Suppressor macrophage (primary cell): ENCODE results near the gene FIBP.
A peak's percentile ranks its signal among the peaks of the same experiment; 100 is the strongest.

Experiments
- DNase-seq, 4 experiments: peaks; one replicate each; pipeline ENCODE4 v3.0.0-alpha.2; 2020 to 2022

FIBP gene

GRCh38 chr11:65912845-65913244 lies 24.6 kb upstream of the FIBP start:
- peak in 1 of 4 experiments; percentile 25 for DNase-seq

GRCh38 chr11:65911682-65912568 lies 23.7 kb upstream of the FIBP start:
- peak; percentile 43 to 57 (median 52) for DNase-seq

- peak in 1 of 4 experiments; percentile 0 for DNase-seq
These were observed 19.6 kb upstream of the FIBP start for GRCh38 chr11:65907878-65908277.

- peak in 1 of 4 experiments; percentile 1 for DNase-seq
These were observed 18.3 kb upstream of the FIBP start for GRCh38 chr11:65906602-65907001.

GRCh38 chr11:65903715-65904114 lies 15.4 kb upstream of the FIBP start:
- no peak for DNase-seq

- no peak for DNase-seq
These were observed 14.8 kb upstream of the FIBP start for GRCh38 chr11:65903068-65903481.

- DNase-seq: no peak
These were observed 12.6 kb upstream of the FIBP start for GRCh38 chr11:65900899-65901180.

GRCh38 chr11:65900125-65900898 lies 12.0 kb upstream of the FIBP start, which contains the start of gene FOSL1:
TSS of gene FOSL1 (minus strand) at chr11:65900388. CDS start at chr11:65900339, 49 bp downstream.
- DNase-seq: peak; percentile 94 to 97 (median 96)

- DNase-seq: peak; percentile 73 to 87 (median 81)
These were observed 11.3 kb upstream of the FIBP start for GRCh38 chr11:65899356-65900124.

- DNase-seq: peak in 1 of 4 experiments; percentile 3
These were observed 10.5 kb upstream of the FIBP start for GRCh38 chr11:65898656-65899355.

DNA sequence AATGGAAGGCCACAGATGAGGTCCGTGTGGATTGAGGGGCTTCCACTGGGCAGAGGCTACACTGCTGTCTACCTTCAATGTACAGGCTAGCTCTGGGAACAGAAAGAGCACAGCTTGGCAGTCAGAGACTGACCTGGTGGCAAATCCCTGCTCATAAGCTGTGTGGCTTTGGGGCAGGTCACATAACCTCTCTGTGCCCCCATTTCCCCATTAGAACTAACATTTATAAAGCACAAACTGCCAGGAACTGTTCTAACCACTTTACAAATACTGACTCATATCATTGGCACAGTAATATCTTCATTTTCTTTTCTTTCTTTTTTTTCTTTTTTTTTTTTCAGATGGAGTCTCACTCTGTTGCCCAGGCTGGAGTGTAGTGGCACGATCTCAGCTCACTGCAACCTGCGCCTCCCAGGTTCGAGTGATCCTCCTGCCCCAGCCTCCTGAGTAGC lies 8.8 kb upstream of the FIBP start:
- peak in 1 of 4 experiments; percentile 0 for DNase-seq

DNA sequence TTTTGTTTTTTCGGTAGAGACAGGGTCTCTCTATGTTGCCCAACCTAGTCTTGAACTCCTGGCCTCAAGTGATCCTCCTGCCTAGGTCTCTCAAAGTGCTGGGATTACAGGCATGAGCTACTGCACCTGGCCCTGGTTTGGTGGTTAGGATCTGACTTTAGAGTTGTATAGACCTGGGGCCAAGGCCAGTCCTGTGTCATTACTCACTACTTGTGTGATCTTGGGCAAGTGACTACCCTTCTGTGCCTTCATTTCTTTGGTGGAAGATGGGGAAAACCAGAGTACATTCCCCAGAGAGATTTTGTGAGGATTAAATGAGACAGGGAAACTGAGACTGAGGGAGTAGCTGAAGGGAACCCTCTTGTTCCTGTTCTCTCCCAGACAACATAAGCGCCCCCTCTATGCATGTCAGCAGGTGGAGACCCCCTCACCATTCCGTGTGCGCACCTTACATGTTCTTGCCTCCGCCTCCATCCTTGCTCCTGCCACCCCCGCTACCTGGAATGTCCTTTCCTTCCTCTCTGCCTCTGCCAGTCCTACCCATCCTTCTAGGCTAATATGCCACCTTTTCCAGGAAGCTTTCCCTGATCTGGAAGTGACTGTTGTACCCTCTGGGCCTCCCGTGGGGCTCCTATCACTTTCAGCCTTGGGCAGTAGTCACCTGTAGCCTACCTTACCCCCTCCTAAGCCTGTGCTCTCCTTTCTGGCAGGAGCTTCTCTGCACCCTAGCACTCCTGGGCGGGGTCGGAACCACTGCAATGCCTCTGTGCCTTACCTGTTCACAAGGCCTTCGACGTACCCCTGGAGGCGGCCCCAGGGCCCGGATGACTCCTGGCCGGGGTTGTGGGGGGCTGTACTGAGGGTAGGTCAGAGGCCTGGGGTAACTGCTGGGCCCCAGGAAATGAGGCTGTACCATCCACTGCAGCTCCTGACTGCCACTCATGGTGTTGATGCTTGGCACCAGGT lies 8.0 kb upstream of the FIBP start:
- DNase-seq: no peak

- no peak for DNase-seq
These were observed 7.3 kb upstream of the FIBP start for GRCh38 chr11:65895482-65895981.

GRCh38 chr11:65894034-65894591 lies 5.8 kb upstream of the FIBP start:
- peak in 3 of 4 experiments; percentile 52 to 76 (median 72) for DNase-seq

DNA sequence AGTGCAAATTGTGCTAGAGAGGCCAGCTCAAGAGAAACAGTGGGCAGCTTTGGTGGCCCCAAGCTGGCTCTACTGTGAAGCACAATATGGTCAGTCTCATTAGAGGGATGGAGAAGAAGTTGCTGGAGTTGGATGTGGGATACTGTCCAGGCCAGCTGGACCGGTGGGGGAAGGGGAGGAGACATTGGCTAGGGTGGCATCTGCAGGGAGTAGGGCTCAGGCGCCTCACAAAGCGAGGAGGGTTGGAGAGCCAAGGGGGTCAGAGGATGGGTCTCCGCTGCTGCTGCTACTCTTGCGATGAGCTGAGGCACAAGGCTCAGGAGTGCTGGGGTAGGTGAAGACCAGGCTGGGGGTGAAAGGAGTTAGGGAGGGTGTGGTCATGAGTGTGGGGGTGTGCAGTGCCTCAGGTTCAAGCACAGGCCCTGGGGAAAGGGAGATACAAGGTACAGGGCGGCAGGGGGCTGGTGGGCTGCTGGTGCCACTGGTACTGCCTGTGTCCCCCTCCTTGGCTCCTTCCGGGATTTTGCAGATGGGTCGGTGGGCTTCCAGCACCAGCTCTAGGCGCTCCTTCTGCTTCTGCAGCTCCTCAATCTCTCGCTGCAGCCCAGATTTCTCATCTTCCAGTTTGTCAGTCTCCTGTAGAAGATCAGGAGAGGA lies 4.5 kb upstream of the FIBP start:
- DNase-seq: peak in 1 of 4 experiments; percentile 1

GRCh38 chr11:65892137-65892540 lies 3.9 kb upstream of the FIBP start:
- peak in 1 of 4 experiments; percentile 3 for DNase-seq

- DNase-seq: peak in 3 of 4 experiments; percentile 47 to 63 (median 58)
These were observed 3.2 kb upstream of the FIBP start for GRCh38 chr11:65891219-65892136.
